SK-N-SH treated with all-trans-retinoic acid at 6 μM for 48 hours (cell line): ENCODE results near the gene TBL1X.

Experiments
- ATAC-seq: fragments of 200-7000 bp; cut with Tn5 transposase; 3 replicates; pipeline ENCODE4 v1.9.1; 2020; ENCODE audit warnings: mild to moderate bottlenecking, moderate library complexity
- BACH2 ChIP-seq: fragments of 250-450 bp; sonication (Bioruptor Pico); IDR thresholded peaks from 2 replicates; pipeline ENCODE4 v1.9.0; 2021; ENCODE audit warnings: mild to moderate bottlenecking, borderline replicate concordance
- CREB5 ChIP-seq: fragments of 250-450 bp; sonication (Bioruptor Pico); IDR thresholded peaks from 2 replicates; pipeline ENCODE4 v1.5.1; 2020; ENCODE audit warnings: low read depth, mild to moderate bottlenecking, moderate library complexity
- CSDC2 ChIP-seq: fragments of 250-450 bp; sonication (Bioruptor Pico); IDR thresholded peaks from 2 replicates; pipeline ENCODE4 v1.5.0; 2020; ENCODE audit warnings: mild to moderate bottlenecking, moderate library complexity
- CSRNP3 ChIP-seq: fragments of 250-450 bp; sonication (Bioruptor Pico); IDR thresholded peaks from 2 replicates; pipeline ENCODE4 v1.5.1; 2021; ENCODE audit warnings: mild to moderate bottlenecking, moderate library complexity
- ESRRG ChIP-seq: fragments of 250-450 bp; sonication (Bioruptor Pico); IDR thresholded peaks from 2 replicates; pipeline ENCODE4 v1.6.1; 2021; ENCODE audit warnings: mild to moderate bottlenecking
- GLIS3 ChIP-seq: fragments of 250-450 bp; sonication (Bioruptor Pico); IDR thresholded peaks from 2 replicates; pipeline ENCODE4 v1.5.0; 2020; ENCODE audit warnings: mild to moderate bottlenecking, moderate library complexity
- ISL1 ChIP-seq: fragments of 250-450 bp; sonication (Bioruptor Pico); IDR thresholded peaks from 2 replicates; pipeline ENCODE4 v2.1.2; 2022; ENCODE audit warnings: mild to moderate bottlenecking, moderate library complexity
- OSR1 ChIP-seq: fragments of 250-450 bp; sonication (Bioruptor Pico); IDR thresholded peaks from 2 replicates; pipeline ENCODE4 v1.8.0; 2022; ENCODE audit warnings: moderate library complexity, mild to moderate bottlenecking, inconsistent platforms
- PATZ1 ChIP-seq: fragments of 250-450 bp; sonication (Bioruptor Pico); IDR thresholded peaks from 2 replicates; pipeline ENCODE4 v1.8.0; 2020; ENCODE audit warnings: mild to moderate bottlenecking, moderate library complexity, borderline replicate concordance
- PPARA ChIP-seq: fragments of 250-450 bp; sonication (Bioruptor Pico); IDR thresholded peaks from 2 replicates; pipeline ENCODE4 v1.5.0; 2020; ENCODE audit warnings: mild to moderate bottlenecking, borderline replicate concordance
- RARB ChIP-seq: fragments of 250-450 bp; sonication (Bioruptor Pico); IDR thresholded peaks from 2 replicates; pipeline ENCODE4 v1.8.0; 2021; ENCODE audit warnings: mild to moderate bottlenecking, moderate library complexity
- SNAI2 ChIP-seq: fragments of 250-450 bp; sonication (Bioruptor Pico); IDR thresholded peaks from 2 replicates; pipeline ENCODE4 v1.5.0; 2020; ENCODE audit warnings: mild to moderate bottlenecking, moderate library complexity
- TOX ChIP-seq: fragments of 250-450 bp; sonication (Bioruptor Pico); IDR thresholded peaks from 2 replicates; pipeline ENCODE4 v1.8.0; 2021; ENCODE audit warnings: mild to moderate bottlenecking, moderate library complexity, borderline replicate concordance
- TSHZ2 ChIP-seq: fragments of 250-450 bp; sonication (Bioruptor Pico); IDR thresholded peaks from 2 replicates; pipeline ENCODE4 v1.5.0; 2020; ENCODE audit warnings: mild to moderate bottlenecking, moderate library complexity
- ZC3H10 ChIP-seq: fragments of 250-450 bp; sonication (Bioruptor Pico); IDR thresholded peaks from 2 replicates; pipeline ENCODE4 v1.5.1; 2021; ENCODE audit warnings: mild to moderate bottlenecking, moderate library complexity
- ZFP3 ChIP-seq: fragments of 250-450 bp; sonication (Bioruptor Pico); IDR thresholded peaks from 2 replicates; pipeline ENCODE4 v1.5.0; 2020; ENCODE audit warnings: mild to moderate bottlenecking, moderate library complexity
- ZNF565 ChIP-seq: fragments of 450-650 bp; formaldehyde crosslinking; conservative IDR thresholded peaks from 2 replicates; pipeline ENCODE4 v1.5.0; 2020; ENCODE audit warnings: low read depth, mild to moderate bottlenecking, moderate library complexity
- ZNF8 ChIP-seq: fragments of 450-650 bp; formaldehyde crosslinking; IDR thresholded peaks from 2 replicates; pipeline ENCODE4 v1.5.0; 2020; ENCODE audit warnings: mild to moderate bottlenecking, moderate library complexity
- TF ChIP-seq, protein P1 (sequence below): fragments of 250-450 bp; sonication (Bioruptor Pico); IDR thresholded peaks from 2 replicates; pipeline ENCODE4 v1.8.0; 2021; ENCODE audit warnings: low read depth, mild to moderate bottlenecking, moderate library complexity, borderline replicate concordance

TBL1X gene

GRCh38 chrX:9634551-9634950, 169.7 kb downstream of the TBL1X start:
- no peak for ATAC-seq
- TF ChIP-seq PATZ1 (CRISPR knock-in tag) (no peak), SNAI2 (CRISPR knock-in tag) (no peak), ZNF8 (CRISPR knock-in tag) (no peak), CSRNP3 (no peak), ZNF565 (CRISPR knock-in tag) (no peak)

DNA sequence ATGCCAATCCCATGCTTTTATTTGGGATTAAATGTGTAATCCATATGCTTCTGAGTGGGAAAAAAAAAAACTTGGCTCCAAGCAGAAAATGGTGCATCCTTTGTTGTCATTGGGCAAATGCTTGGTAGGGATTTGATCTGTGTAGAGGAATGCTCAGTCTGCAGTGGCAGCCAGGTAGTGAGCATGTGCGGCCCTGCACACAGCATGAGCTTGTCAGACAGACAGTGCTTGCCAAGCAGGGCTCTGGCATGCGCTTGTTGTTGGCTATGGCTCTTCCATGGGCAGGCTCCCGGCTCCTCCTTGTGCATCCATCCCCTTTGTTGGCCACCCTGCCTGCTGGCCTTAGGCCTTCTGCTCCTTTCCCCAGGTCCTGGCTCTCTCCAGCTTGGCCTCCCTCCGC, 170.5 kb downstream of the TBL1X start:
- no peak for TF ChIP-seq CSDC2 (CRISPR knock-in tag)
- no peak for TF ChIP-seq CREB5
- TF ChIP-seq ZC3H10 (CRISPR knock-in tag), result no peak
- no peak for TF ChIP-seq RARB
- TF ChIP-seq ISL1 (CRISPR knock-in tag), result no peak
- no peak for TF ChIP-seq ZNF8 (CRISPR knock-in tag)
- TF ChIP-seq SNAI2 (CRISPR knock-in tag), result no peak
- no peak for TF ChIP-seq PPARA (CRISPR knock-in tag)
- TF ChIP-seq TSHZ2, result no peak
- TF ChIP-seq TOX (CRISPR knock-in tag), result no peak
- TF ChIP-seq, protein P1, sequence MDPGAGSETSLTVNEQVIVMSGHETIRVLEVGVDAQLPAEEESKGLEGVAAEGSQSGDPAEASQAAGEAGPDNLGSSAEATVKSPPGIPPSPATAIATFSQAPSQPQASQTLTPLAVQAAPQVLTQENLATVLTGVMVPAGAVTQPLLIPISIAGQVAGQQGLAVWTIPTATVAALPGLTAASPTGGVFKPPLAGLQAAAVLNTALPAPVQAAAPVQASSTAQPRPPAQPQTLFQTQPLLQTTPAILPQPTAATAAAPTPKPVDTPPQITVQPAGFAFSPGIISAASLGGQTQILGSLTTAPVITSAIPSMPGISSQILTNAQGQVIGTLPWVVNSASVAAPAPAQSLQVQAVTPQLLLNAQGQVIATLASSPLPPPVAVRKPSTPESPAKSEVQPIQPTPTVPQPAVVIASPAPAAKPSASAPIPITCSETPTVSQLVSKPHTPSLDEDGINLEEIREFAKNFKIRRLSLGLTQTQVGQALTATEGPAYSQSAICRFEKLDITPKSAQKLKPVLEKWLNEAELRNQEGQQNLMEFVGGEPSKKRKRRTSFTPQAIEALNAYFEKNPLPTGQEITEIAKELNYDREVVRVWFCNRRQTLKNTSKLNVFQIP (CRISPR knock-in tag), result no peak
- no peak for TF ChIP-seq ZNF565 (CRISPR knock-in tag)
- no peak for TF ChIP-seq OSR1 (CRISPR knock-in tag)
- TF ChIP-seq PATZ1 (CRISPR knock-in tag), result no peak
- TF ChIP-seq ESRRG (CRISPR knock-in tag), result no peak
- no peak for TF ChIP-seq ZFP3 (CRISPR knock-in tag)
- TF ChIP-seq, all 23 proteins: peak for 0

DNA sequence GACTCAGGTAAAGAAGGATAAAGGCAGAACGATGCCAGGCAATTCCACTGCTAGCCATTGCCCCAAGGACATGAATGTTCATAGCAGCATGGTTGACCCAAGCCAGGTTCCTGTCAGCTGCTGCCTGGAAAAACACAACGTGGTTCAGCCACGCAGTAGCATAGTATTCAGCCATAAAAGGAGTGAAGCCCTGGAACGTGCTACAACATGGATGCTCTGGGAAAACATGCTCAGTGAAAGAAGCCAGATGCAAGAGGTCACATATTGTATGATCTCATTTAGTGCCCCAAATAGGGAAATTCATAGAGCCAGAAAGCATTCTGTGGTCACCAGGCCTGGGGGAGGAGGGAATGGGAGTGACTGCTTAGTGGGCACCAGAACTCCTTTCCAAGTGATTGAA, 170.9 kb downstream of the TBL1X start:
- ATAC-seq, result no peak
- TF ChIP-seq RARB (no peak), ZC3H10 (CRISPR knock-in tag) (no peak), GLIS3 (no peak), TSHZ2 (no peak), CSDC2 (CRISPR knock-in tag) (no peak), PPARA (CRISPR knock-in tag) (no peak), ISL1 (CRISPR knock-in tag) (no peak), SNAI2 (CRISPR knock-in tag) (no peak), CSRNP3 (no peak), BACH2 (no peak)
- TF ChIP-seq, protein P1 (CRISPR knock-in tag), result no peak

More for the DNA sequence above, 170.5 kb downstream of the TBL1X start:
- no peak for ATAC-seq
